NK-92 treated with Interleukin-12 subunit alpha and Interleukin-12 subunit beta, amount 100 ng/mL, for 24 hours (cell line): ENCODE data around the gene MYL3.

Experiments used
- DNase-seq: peaks from one replicate; lab custom pipeline; 2025; lab: John Stamatoyannopoulos, UW

The MYL3 gene

GRCh38 chr3:46865031-46865507 lies 1.8 kb upstream of the MYL3 start:
- no peak for DNase-seq

DNA sequence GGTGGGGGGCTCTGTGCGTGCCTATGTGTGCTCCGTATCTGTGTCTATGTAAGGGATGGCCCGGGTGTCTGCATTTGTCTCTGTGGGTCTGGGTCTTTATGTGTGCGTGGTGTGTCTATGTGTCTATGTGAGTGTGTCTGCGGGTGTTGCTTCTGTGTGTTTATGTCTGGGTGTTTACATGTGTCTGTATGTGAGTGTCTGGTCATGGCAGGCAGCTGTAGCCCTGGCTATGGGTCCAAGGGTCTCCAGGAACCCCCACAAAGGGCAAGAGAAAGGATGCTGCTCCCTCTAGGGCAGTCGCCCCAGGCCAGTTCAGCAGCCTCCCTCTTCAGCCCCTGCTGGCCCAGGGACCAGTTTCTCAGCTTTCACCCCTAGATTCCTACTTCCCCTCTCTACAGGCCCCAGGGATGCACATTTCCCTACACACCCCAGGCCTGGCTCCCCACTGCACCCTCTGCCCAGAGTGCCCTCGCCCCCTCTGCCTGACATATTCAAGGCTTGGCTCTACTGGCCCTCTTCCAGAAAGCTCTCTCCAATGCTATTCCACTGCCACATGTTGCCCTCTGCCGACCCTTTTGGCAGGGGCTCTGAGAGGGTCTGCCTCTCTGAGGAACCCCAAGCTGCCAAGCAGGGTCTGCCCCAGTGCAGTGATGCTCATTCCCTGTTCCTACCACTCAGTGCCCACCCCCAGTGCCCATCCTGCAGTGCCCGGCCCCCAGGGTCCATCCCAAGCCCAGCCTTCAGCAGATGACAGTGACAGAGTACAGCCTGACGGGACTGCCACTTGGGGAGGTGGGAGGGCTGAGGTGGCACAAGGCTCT lies 1.0 kb upstream of the MYL3 start:
- no peak for DNase-seq

- no peak for DNase-seq
Observed at GRCh38 chr3:46862369-46863025, 747 bp downstream of the MYL3 start.

DNA sequence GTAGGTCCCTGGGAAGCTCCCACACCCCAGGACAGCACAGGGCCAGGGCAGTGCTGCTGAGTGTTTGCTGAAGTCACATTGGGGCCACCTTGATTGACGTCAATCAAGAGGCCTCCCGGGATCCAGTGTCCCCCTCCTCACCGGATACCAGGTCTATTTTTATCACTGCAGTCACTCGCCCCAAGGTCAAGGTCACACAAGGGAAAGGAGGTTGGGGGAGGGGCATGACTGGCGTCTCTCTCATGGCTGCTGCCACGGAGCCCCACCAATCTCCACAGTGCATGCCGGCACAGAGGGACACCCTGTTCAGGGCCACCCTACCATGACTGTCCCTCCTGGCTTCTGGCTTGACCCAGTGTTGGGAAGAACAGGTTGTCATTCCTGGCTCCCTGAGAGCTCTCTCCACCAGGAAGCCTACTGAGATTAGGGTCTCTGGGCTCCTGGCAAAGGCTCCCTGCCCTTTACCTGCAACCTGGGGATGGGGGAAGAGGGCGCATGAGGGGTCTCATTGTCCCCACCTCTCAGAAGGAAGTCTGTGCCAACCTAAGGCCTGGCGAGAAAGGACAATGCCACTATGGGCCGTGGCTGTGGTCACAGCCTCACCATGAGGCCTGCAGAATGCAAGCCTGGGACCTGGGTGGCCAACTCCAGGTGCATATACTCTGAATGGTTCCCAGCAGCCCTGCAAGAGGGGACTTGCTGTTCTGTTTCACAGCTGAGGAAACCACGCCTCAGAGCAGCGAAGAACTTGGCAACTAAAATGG lies 1.5 kb downstream of the MYL3 start:
- DNase-seq = no peak

DNA sequence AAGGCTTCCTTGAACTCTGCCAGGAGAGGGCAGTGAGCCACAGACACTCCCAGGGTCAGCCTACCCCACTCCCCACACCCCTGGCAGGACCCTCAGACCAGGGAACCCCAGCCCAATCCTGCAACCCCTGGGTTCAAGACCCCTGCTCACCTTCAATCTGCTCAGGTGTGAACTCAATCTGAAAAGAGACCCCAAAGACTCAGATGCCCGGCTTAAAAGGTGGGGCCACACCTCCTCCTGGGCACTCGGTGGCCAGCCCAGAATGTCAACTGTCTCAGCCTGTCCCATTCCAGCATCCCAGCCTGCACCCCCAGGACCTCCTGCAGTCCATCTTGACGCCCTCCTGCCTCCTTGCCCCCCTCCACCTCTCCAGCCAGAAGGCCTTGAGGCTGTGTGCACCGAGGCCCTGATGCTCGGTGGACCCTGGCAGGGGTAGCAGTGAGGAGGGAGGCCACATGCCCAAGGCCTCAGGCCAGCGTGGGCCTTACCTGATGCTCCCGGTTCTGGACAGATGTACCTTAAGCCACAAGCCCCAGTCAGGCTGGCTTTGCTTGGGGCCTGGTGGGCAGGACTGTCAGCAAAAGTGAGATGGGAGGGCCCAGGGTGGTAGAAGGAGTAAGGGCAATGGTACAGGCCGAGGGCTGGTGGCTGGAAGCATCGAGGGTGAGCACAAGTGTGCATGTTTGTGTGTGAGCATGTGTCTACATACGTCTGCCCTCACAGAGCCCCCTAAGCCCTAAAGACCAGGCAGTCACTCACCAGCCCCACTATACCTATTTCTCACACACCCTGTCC lies 2.2 kb downstream of the MYL3 start:
- no peak for DNase-seq

- DNase-seq = no peak
Observed at GRCh38 chr3:46860017-46860809, 3.0 kb downstream of the MYL3 start.

DNA sequence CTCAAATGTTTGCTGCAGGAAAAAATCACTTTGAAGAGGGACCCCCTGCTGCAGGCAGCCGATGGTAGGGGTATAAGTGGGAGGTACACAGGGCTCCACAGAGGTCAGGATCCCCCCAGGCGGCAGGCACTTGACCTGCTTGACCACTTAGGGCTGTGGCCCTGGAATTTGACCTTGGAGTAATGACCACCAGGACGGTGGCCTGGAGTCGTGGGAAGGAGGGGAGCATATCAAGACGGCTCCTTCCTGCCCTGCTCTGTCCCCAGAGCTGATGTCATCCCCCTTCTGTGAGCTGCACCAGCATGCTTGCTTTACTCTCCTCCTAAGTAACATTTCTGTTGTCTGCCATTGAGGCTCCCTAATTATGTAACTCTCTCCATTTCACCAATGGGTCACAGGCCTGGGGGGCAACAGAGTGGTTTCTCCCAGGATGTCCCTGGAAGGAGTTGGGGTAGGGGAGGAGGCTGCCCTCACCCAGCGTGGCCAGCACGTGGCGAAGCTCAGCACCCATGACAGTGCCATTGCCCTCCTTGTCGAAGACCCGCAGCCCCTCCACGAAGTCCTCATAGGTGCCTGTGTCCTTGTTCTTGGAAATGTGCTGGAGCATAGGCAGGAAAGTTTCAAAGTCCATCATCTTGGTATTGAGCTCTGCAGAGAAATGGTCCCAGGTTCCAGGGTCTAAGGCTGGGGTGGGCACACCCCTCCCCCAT lies 4.1 kb downstream of the MYL3 start:
- no peak for DNase-seq

GRCh38 chr3:46858456-46858855 lies 4.8 kb downstream of the MYL3 start:
- DNase-seq = no peak

DNA sequence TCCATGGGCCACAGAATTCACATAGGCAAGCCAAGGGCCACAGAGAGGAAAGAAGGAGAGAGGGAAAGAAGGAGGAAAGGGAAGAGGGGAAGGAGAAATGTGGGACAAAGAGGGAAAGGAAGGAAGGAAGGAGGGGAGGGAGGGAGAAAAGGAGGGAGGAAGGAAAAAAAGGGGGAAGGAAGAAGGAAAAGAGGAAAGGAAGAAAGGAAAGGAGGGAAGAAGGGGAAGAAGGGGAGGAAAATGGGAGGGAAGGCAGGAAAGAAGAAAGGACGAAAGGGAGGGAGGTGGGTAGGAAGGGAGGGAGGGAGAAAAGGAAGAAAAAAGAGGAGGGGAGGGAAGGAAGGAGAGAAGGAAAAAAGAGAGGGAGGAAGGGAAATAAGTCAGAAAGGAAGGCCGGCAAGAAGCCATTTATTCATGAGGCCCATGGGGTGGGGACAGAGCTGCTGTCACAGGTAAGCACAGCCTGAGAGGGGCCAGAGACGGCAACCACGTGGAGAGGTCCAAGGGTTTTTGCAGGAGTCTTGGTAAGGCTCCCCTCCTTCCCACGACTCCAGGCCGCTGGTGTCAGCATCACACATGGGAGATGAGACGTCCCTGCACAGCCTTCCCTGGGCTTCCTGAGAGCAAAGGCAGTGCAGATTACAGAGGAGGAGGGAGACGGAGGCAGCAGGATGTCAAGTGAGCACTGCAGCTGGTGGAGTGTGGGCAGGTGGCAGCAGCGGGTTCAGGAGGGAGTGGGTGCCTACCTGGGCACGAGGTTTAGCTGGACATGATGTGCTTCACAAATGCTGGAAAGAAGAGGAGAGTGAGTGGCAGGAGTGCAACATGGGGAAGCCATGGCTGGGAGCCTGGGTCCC lies 5.5 kb downstream of the MYL3 start:
- no peak for DNase-seq

DNA sequence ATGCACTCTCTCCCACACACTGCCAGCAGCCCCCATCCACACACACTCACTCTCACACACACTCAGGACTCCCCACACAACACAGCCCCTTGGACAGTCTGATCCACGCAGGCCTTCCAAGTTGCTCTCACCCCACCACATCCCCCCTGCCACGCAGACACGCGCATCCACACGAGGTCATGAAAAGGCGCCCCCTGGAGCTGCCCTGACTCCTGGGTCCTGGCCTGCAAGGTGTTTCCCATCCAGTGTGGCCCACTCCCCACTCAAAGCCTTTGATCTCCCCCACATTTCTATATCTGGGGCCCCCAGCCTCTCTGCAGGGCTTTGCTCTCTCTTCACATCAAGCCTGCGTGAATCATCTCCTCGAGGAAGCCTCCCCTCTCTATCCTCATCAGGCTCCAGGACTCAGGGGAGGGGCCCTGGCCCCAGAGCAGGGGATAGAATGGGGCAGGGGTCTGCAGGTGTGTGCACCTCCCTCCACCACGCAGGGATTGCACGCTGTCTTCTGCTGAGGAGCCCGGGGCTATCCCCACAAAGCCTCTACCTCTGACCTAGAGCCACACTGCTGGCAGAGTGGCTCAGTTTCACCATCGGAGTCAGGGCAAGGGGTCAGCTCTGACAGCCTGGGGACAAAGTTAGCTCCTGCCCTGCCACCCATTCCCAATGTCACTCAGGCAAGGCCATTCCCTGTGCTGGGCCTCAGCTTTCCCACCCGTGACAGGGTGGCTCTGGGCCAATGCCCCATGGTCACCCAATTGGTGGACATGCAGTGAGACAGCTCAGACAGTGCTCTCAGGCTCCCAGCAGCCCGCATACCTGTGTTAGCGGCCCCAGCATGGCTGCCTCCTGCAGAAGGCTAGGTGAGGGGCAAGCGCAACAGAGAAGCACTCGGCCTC lies 6.4 kb downstream of the MYL3 start:
- no peak for DNase-seq

DNA sequence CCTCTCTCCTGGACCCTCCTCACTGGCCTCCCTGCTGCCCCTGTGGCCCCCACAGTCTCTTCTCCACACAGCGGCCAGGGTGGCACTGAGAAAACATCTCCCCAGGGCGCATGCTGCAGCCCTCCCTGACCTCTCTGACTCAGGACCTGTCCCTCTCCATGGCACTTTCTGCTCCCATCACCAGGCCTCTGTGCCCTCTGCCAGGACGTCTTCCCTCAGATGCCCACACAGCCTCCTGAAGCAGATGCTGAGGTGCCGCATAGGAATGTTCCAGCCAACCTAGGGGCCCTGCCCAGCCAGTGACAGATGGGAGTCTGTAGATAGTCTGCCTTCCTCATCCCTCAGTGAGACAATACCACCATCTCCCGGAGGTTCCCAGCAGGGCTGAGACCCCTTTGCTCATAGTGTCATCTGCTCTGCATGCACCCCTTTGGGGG lies 8.7 kb downstream of the MYL3 start:
- DNase-seq = no peak

GRCh38 chr3:46853441-46854415 lies 9.5 kb downstream of the MYL3 start:
- DNase-seq = no peak

GRCh38 chr3:46852839-46853355 lies 10.3 kb downstream of the MYL3 start:
- DNase-seq = no peak

GRCh38 chr3:46852334-46852720 lies 10.9 kb downstream of the MYL3 start:
- no peak for DNase-seq

- DNase-seq = no peak
Observed at GRCh38 chr3:46851364-46852333, 11.6 kb downstream of the MYL3 start.

DNA sequence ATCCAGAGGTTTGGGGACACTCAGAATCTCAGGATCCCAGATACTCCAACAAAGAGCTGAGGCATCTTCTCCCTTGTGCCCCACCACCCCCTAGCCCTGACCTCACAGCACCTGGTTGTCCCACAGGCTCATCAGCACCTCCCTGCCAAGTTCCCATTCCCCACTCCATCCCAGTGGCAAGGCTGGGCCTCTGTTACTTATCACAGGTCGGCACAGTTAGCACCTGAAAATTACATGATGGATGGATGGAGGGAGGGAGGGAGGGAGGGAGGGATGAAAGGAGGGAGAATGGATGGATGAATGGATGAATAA lies 12.8 kb downstream of the MYL3 start:
- DNase-seq = no peak
